CD4-positive, alpha-beta memory T cell (primary cell): ENCODE measurements around the gene DMRTB1. TPM values are rescaled to one million over a fixed set of nuclear protein-coding genes. Genes with fewer than 3 reads are reported as not detected.

Experiments used
- CTCF ChIA-PET: fragments of 350-600 bp; sonication (Branson Sonifier 250); formaldehyde crosslinking; loops from one replicate; lab custom pipeline; 2021; ENCODE audit warnings: inconsistent platforms; ENCODE audit not compliant: partially characterized antibody; lab: Charles Lee
- POLR2A ChIA-PET: fragments of 350-600 bp; sonication (Branson Sonifier 250); formaldehyde crosslinking; loops from one replicate; lab custom pipeline; 2021; ENCODE audit not compliant: partially characterized antibody; lab: Charles Lee
- DNase-seq, 5 donors: peaks; one replicate each; pipeline versions ENCODE4 v3.0.0 to v3.0.0-alpha.2; 2020 to 2022; ENCODE audit warnings: mixed read lengths in 1 of 5
- H3K27ac ChIP-seq: one replicate; pipeline ENCODE4 v1.7.0; 2013; ENCODE audit warnings: low read depth, low read length
- H3K27me3 ChIP-seq: 2 replicates; pipeline ENCODE4 v1.7.0; 2013; ENCODE audit warnings: mild to moderate bottlenecking, low read length, moderate library complexity; ENCODE audit not compliant: insufficient read depth
- H3K36me3 ChIP-seq: 2 replicates; pipeline ENCODE4 v1.7.0; 2013; ENCODE audit warnings: mild to moderate bottlenecking, low read length, moderate library complexity; ENCODE audit not compliant: insufficient read depth
- H3K4me1 ChIP-seq: 2 replicates; pipeline ENCODE4 v1.7.0; 2013; ENCODE audit warnings: mild to moderate bottlenecking, low read length, moderate library complexity; ENCODE audit not compliant: insufficient read depth
- H3K4me3 ChIP-seq, 2 donors: one replicate each; pipeline ENCODE4 v1.7.0; 2013; ENCODE audit warnings: low read length in 2 of 2, mild to moderate bottlenecking in 1 of 2
- H3K9me3 ChIP-seq, 2 donors: one replicate each; pipeline ENCODE4 v1.7.0; 2013; ENCODE audit warnings: low read length in 2 of 2, control low read depth in 1 of 2; ENCODE audit not compliant: control insufficient read depth in 1 of 2
- H3K27ac Mint-ChIP-seq, 7 donors: one replicate each; pipeline ENCODE4 v1.8.0; 2020 to 2021; ENCODE audit warnings: mixed read lengths in 7 of 7, mild to moderate bottlenecking in 6 of 7, inconsistent platforms in 3 of 7, moderate library complexity in 3 of 7
- H3K27me3 Mint-ChIP-seq, 2 donors: one replicate each; pipeline ENCODE4 v1.8.0; 2020 to 2021; ENCODE audit warnings: mixed read lengths in 2 of 2
- H3K36me3 Mint-ChIP-seq, 2 donors: one replicate each; pipeline ENCODE4 v1.8.0; 2020 to 2021; ENCODE audit warnings: mixed read lengths in 2 of 2, inconsistent platforms in 1 of 2, mild to moderate bottlenecking in 1 of 2
- H3K4me1 Mint-ChIP-seq, 4 donors: one replicate each; pipeline ENCODE4 v1.8.0; 2020 to 2021; ENCODE audit warnings: mixed read lengths in 4 of 4, mild to moderate bottlenecking in 1 of 4
- H3K4me3 Mint-ChIP-seq, 8 donors: one replicate each; pipeline ENCODE4 v1.8.0; 2020 to 2021; ENCODE audit warnings: mixed read lengths in 8 of 8, mild to moderate bottlenecking in 7 of 8, moderate library complexity in 6 of 8, inconsistent platforms in 3 of 8
- H3K9me3 Mint-ChIP-seq, 8 donors: one replicate each; pipeline ENCODE4 v1.8.0; 2020 to 2021; ENCODE audit warnings: mixed read lengths in 8 of 8, mild to moderate bottlenecking in 5 of 8, inconsistent platforms in 3 of 8, moderate library complexity in 1 of 8
- intact Hi-C: fragments of 100-400 bp; cut with micrococcal nuclease; formaldehyde crosslinking; loops from one replicate; pipeline ENCODE4 v1.15.1; 2023
- polyA plus RNA-seq, 2 donors: library from polyadenylated mRNA; unstranded; fragments of 300-500 nt; fragmentation: Illumina TruSeq; gene quantifications; one replicate each; pipeline ENCODE4 v1.2.3, GENCODE V29; 2021
- total RNA-seq, 2 experiments: library from RNA; stranded (reverse); gene quantifications; one replicate each; pipeline ENCODE4 v1.2.3, GENCODE V29; 2021

The DMRTB1 gene
- total and polyA plus RNA-seq, 4 experiments from 2014 or later: not detected

- intact Hi-C loops: no loop called here
- Histone ChIP-seq H3K9me3 (no peaks in the 10 kb centered on the region), H3K27ac (no peak overlapping the region), H3K27me3 (no peaks in the 10 kb centered on the region), H3K4me1 (no peaks in the 10 kb centered on the region), H3K4me3 (no peak overlapping the region), H3K36me3 (no peaks in the 10 kb centered on the region)
- POLR2A ChIA-PET: no interaction called here
- H3K4me1 Mint-ChIP-seq: peaks cover 0 to 2% (median under 1%) of the 10 kb centered on the region in 4 donors
- CTCF ChIA-PET: interaction anchor here (2.1 kb wide), 1 partner anchor 69 kb away, joined by 7 read pairs; no protein-coding TSS in a partner anchor
- peak overlapping the region in 1 of 7 donors; percentile 70 for H3K27ac Mint-ChIP-seq
- H3K9me3 Mint-ChIP-seq: peaks cover 0 to 2% (median 0%) of the 10 kb centered on the region in 8 donors
- no peaks in the 10 kb centered on the region for H3K27me3 Mint-ChIP-seq
- no peaks in the 10 kb centered on the region for H3K36me3 Mint-ChIP-seq
- no peak overlapping the region for H3K4me3 Mint-ChIP-seq
- no peak for DNase-seq
Observed at GRCh38 chr1:53462769-53463501, 3.7 kb downstream of the DMRTB1 start.

- ChIA-PET POLR2A (interaction anchor here (1.7 kb wide), 1 partner anchor 51 kb away, joined by 7 read pairs; no protein-coding TSS in a partner anchor), CTCF (interaction anchor here (0.8 to 2.1 kb wide), 4 partner anchors 8 to 185 kb away, joined by 3 to 9 read pairs (median 6); no protein-coding TSS in a partner anchor)
- Histone ChIP-seq H3K27ac (no peak overlapping the region), H3K9me3 (no peaks in the 10 kb centered on the region), H3K36me3 (no peaks in the 10 kb centered on the region), H3K4me1 (no peaks in the 10 kb centered on the region), H3K27me3 (no peaks in the 10 kb centered on the region), H3K4me3 (no peak overlapping the region)
- Mint-ChIP-seq H3K9me3 (peaks cover 0 to 2% (median 0%) of the 10 kb centered on the region in 8 donors), H3K4me3 (no peak overlapping the region), H3K27me3 (no peaks in the 10 kb centered on the region), H3K4me1 (peaks cover 0 to 2% (median under 1%) of the 10 kb centered on the region in 4 donors), H3K36me3 (no peaks in the 10 kb centered on the region), H3K27ac (peak overlapping the region in 1 of 7 donors; percentile 14)
- no peak for DNase-seq
- intact Hi-C loops: no loop called here
Observed at GRCh38 chr1:53463961-53464899, 5.0 kb downstream of the DMRTB1 start.

GRCh38 chr1:53465023-53465957 is 6.1 kb downstream of the DMRTB1 start:
- no peak overlapping the region for H3K4me3 Mint-ChIP-seq
- H3K27me3 Mint-ChIP-seq: no peaks in the 10 kb centered on the region
- ChIA-PET CTCF (interaction anchor here (1.5 to 1.6 kb wide), 3 partner anchors 9 to 186 kb away, joined by 4 to 9 read pairs (median 6); no protein-coding TSS in a partner anchor), POLR2A (interaction anchor here (1.7 kb wide), 1 partner anchor 52 kb away, joined by 7 read pairs; no protein-coding TSS in a partner anchor)
- peaks cover 0 to 2% (median 0%) of the 10 kb centered on the region in 8 donors for H3K9me3 Mint-ChIP-seq
- DNase-seq: no peak
- H3K36me3 ChIP-seq: no peaks in the 10 kb centered on the region
- H3K36me3 Mint-ChIP-seq: no peaks in the 10 kb centered on the region
- no peaks in the 10 kb centered on the region for H3K27me3 ChIP-seq
- H3K27ac ChIP-seq: no peak overlapping the region
- no peak overlapping the region for H3K4me3 ChIP-seq
- H3K4me1 ChIP-seq: no peaks in the 10 kb centered on the region
- H3K27ac Mint-ChIP-seq: peak overlapping the region in 2 of 7 donors; percentile 7 to 41
- peaks cover 0 to 2% (median under 1%) of the 10 kb centered on the region in 4 donors for H3K4me1 Mint-ChIP-seq
- intact Hi-C loops: loop anchor here (5.0 kb wide), 1 partner anchor 53 kb away; no protein-coding TSS in a partner anchor
- H3K9me3 ChIP-seq: no peaks in the 10 kb centered on the region

GRCh38 chr1:53467391-53467790 is 8.2 kb downstream of the DMRTB1 start:
- ChIA-PET POLR2A (no interaction called here), CTCF (no interaction called here)
- Mint-ChIP-seq H3K4me1 (peaks cover 0 to 2% (median under 1%) of the 10 kb centered on the region in 4 donors), H3K36me3 (no peaks in the 10 kb centered on the region), H3K27ac (peak overlapping the region in 1 of 7 donors; percentile 2), H3K4me3 (no peak overlapping the region), H3K27me3 (no peaks in the 10 kb centered on the region), H3K9me3 (peaks cover 0 to 2% (median 0%) of the 10 kb centered on the region in 8 donors)
- no peaks in the 10 kb centered on the region for H3K36me3 ChIP-seq
- no peaks in the 10 kb centered on the region for H3K9me3 ChIP-seq
- H3K4me1 ChIP-seq: no peaks in the 10 kb centered on the region
- no peaks in the 10 kb centered on the region for H3K27me3 ChIP-seq
- intact Hi-C loops: loop anchor here (5.0 kb wide), 1 partner anchor 55 kb away; no protein-coding TSS in a partner anchor
- H3K4me3 ChIP-seq: no peak overlapping the region
- no peak for DNase-seq
- no peak overlapping the region for H3K27ac ChIP-seq

GRCh38 chr1:53468374-53468773 is 9.2 kb downstream of the DMRTB1 start:
- Mint-ChIP-seq H3K9me3 (peaks cover 0 to 2% (median 0%) of the 10 kb centered on the region in 8 donors), H3K4me3 (no peak overlapping the region), H3K36me3 (no peaks in the 10 kb centered on the region), H3K27ac (no peak overlapping the region), H3K27me3 (no peaks in the 10 kb centered on the region), H3K4me1 (peaks cover 0 to 2% (median under 1%) of the 10 kb centered on the region in 4 donors)
- ChIA-PET CTCF (no interaction called here), POLR2A (no interaction called here)
- no peaks in the 10 kb centered on the region for H3K36me3 ChIP-seq
- H3K27me3 ChIP-seq: no peaks in the 10 kb centered on the region
- no peak overlapping the region for H3K4me3 ChIP-seq
- intact Hi-C loops: loop anchor here (5.0 kb wide), 1 partner anchor 56 kb away; no protein-coding TSS in a partner anchor
- DNase-seq: no peak
- H3K27ac ChIP-seq: no peak overlapping the region
- no peaks in the 10 kb centered on the region for H3K9me3 ChIP-seq
- H3K4me1 ChIP-seq: no peaks in the 10 kb centered on the region

- Histone ChIP-seq H3K36me3 (no peaks in the 10 kb centered on the region), H3K4me1 (no peaks in the 10 kb centered on the region), H3K27ac (no peak overlapping the region), H3K27me3 (no peaks in the 10 kb centered on the region), H3K9me3 (no peaks in the 10 kb centered on the region), H3K4me3 (no peak overlapping the region)
- intact Hi-C loops: loop anchor here (5.0 kb wide), 1 partner anchor 57 kb away; no protein-coding TSS in a partner anchor
- H3K9me3 Mint-ChIP-seq: peaks cover 0 to 2% (median 0%) of the 10 kb centered on the region in 8 donors
- no peaks in the 10 kb centered on the region for H3K27me3 Mint-ChIP-seq
- peaks cover 0 to 2% (median under 1%) of the 10 kb centered on the region in 4 donors for H3K4me1 Mint-ChIP-seq
- H3K36me3 Mint-ChIP-seq: no peaks in the 10 kb centered on the region
- CTCF ChIA-PET: no interaction called here
- DNase-seq: no peak
- no peak overlapping the region for H3K27ac Mint-ChIP-seq
- POLR2A ChIA-PET: no interaction called here
- H3K4me3 Mint-ChIP-seq: no peak overlapping the region
Observed at GRCh38 chr1:53469373-53469772, 10.2 kb downstream of the DMRTB1 start.
